GM13976 (cell line): Measurements from ENCODE around the gene BRDT.

Source experiments
- DNase-seq: peaks from one replicate; pipeline ENCODE4 v3.0.0; 2012; ENCODE audit warnings: low spot score
- CTCF ChIP-seq: IDR thresholded peaks from 2 replicates; pipeline ENCODE4 v1.5.1; 2012; ENCODE audit warnings: borderline replicate concordance, mild to moderate bottlenecking; ENCODE audit not compliant: insufficient read depth; ENCODE audit errors: extremely low read depth, missing control alignments, control extremely low read depth
- in situ Hi-C: fragments of 300-500 bp; cut with MboI; formaldehyde crosslinking; loops from one replicate; pipeline ENCODE4 v1.12.0; 2022; ENCODE audit warnings: low sequenced_read_pairs, mixed read lengths, inconsistent platforms; ENCODE audit not compliant: unreplicated experiment

The BRDT gene

GRCh38 chr1:91958926-91959325 lies 9.7 kb downstream of the BRDT start:
- TF ChIP-seq CTCF = no peak
- DNase-seq = no peak
- in situ Hi-C loops = no loop called here

GRCh38 chr1:91968334-91968733 lies 19.1 kb downstream of the BRDT start:
- no peak for TF ChIP-seq CTCF
- in situ Hi-C loops = no loop called here
- no peak for DNase-seq

- no peak for TF ChIP-seq CTCF
- in situ Hi-C loops = no loop called here
- no peak for DNase-seq
Observed at GRCh38 chr1:91979383-91979782, 30.2 kb downstream of the BRDT start.

- no peak for DNase-seq
- in situ Hi-C loops = no loop called here
- no peak for TF ChIP-seq CTCF
Observed at GRCh38 chr1:91980663-91981062, 31.5 kb downstream of the BRDT start.

GRCh38 chr1:91981996-91982609 lies 32.9 kb downstream of the BRDT start:
- in situ Hi-C loops = no loop called here

GRCh38 chr1:91993256-91993655 lies 44.1 kb downstream of the BRDT start:
- no peak for DNase-seq
- no peak for TF ChIP-seq CTCF
- in situ Hi-C loops = no loop called here

More at GRCh38 chr1:91981996-91982609, 32.9 kb downstream of the BRDT start:
- DNase-seq = no peak
- TF ChIP-seq CTCF = no peak
